NT2/D1 (cell line): ENCODE results near the gene TRMT10C.

Experiments
- DNase-seq: peaks from one replicate; pipeline ENCODE4 v3.0.0-alpha.2; 2011; ENCODE audit warnings: low read depth, low spot score
- H3K27me3 ChIP-seq: 2 replicates; pipeline ENCODE4 v1.6.0; 2011; ENCODE audit warnings: mild to moderate bottlenecking; ENCODE audit not compliant: insufficient read length, insufficient read depth
- H3K36me3 ChIP-seq: 2 replicates; pipeline ENCODE4 v1.6.1; 2011; ENCODE audit warnings: mild to moderate bottlenecking, low read length, mixed read lengths; ENCODE audit not compliant: insufficient read depth, insufficient read length
- H3K4me1 ChIP-seq: 2 replicates; pipeline ENCODE4 v1.5.1; 2011; ENCODE audit not compliant: insufficient read depth, insufficient read length
- H3K4me3 ChIP-seq: 2 replicates; pipeline ENCODE4 v1.5.1; 2011; ENCODE audit warnings: low read depth; ENCODE audit not compliant: insufficient read length
- H3K9ac ChIP-seq: 2 replicates; pipeline ENCODE4 v1.6.0; 2011; ENCODE audit warnings: low read depth; ENCODE audit not compliant: insufficient read length
- H3K9me3 ChIP-seq: 2 replicates; pipeline ENCODE4 v1.5.1; 2011; ENCODE audit warnings: mild to moderate bottlenecking, low read length; ENCODE audit not compliant: insufficient read depth
- SUZ12 ChIP-seq: IDR thresholded peaks from 2 replicates; pipeline ENCODE4 v1.6.1; 2011; ENCODE audit not compliant: insufficient read length, insufficient read depth; ENCODE audit errors: extremely low read depth
- YY1 ChIP-seq: IDR thresholded peaks from 2 replicates; pipeline ENCODE4 v1.6.1; 2011; ENCODE audit not compliant: insufficient read length, insufficient read depth
- ZNF274 ChIP-seq: IDR thresholded peaks from 2 replicates; pipeline ENCODE4 v1.6.1; 2011; ENCODE audit warnings: mild to moderate bottlenecking, low read depth, low read length

Gene TRMT10C

DNA sequence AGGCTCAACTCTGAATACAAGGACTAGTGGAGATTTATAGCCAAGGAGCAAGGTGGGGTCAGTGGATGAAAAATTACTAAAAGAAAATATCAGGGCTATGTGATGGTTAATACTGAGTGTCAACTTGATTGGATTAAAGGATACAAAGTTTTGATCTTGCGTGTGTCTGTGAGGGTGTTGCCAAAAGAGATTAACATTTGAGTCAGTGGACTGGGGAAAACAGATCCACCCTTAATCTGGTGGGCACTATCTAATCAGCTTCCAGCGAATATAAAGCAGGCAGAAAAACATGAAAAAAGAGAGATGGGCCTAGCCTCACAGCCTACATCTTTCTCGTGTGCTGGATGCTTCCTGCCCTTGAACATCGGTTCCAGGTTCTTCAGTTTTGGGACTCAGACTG is 34.2 kb upstream of the TRMT10C start:
- no peak overlapping the region for H3K4me3 ChIP-seq
- peaks cover 3% of the 10 kb centered on the region for H3K4me1 ChIP-seq
- H3K9ac ChIP-seq: no peak overlapping the region
- TF ChIP-seq YY1: no peak
- no peak for TF ChIP-seq SUZ12
- no peak for TF ChIP-seq ZNF274
- no peaks in the 10 kb centered on the region for H3K36me3 ChIP-seq
- no peaks in the 10 kb centered on the region for H3K27me3 ChIP-seq
- peaks cover 56% of the 10 kb centered on the region for H3K9me3 ChIP-seq
- no peak for DNase-seq

- Histone ChIP-seq H3K4me3 (no peak overlapping the region), H3K9ac (no peak overlapping the region), H3K36me3 (no peaks in the 10 kb centered on the region), H3K27me3 (no peaks in the 10 kb centered on the region), H3K4me1 (peaks cover 3% of the 10 kb centered on the region), H3K9me3 (peaks cover 56% of the 10 kb centered on the region)
- TF ChIP-seq SUZ12 (no peak), ZNF274 (no peak), YY1 (no peak)
- no peak for DNase-seq
Measured at GRCh38 chr3:101527906-101528305, 33.8 kb upstream of the TRMT10C start.

DNA sequence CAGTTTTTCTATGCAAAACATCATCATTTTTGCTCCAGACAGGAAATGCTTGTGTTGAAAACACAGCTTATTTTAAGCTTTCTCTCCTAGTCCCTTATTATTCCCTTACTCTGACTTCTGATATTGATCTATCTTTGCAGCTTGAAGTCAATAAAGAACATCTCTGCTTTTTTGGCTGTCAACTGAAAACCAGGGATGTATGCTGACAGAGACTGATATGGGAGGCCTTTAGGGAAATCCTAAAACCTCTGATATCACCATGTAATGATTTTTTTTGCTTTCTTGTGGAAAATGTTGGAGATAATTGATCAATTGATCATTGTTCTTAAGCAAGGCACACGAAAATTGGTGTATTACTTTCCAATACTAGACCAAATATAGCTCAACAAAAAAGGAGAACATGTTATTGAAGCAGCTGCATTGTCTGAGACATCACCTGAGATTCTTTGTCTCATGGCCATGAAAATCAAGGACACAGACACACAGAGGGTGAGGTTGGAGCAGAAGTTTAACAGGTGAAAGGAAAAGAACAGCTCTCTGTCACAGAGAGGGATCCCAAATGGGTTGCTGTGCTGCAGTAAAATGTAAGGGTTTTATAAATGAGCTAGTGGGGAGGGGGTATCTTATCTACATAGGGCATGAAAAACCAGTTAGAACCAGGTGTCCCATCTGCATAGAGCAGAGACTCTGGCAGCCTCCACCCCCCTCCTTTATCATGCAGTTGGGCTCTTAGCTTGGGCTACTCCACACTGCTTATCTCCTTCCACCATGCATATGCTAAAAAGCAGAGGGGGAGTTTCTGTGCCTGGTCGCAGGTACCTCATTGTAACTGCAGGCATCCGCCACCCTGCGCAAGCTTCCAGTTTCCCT is 31.6 kb upstream of the TRMT10C start:
- no peaks in the 10 kb centered on the region for H3K27me3 ChIP-seq
- TF ChIP-seq SUZ12 (no peak), ZNF274 (no peak), YY1 (no peak)
- peaks cover 3% of the 10 kb centered on the region for H3K4me1 ChIP-seq
- peak; percentile 68 for DNase-seq
- no peak overlapping the region for H3K9ac ChIP-seq
- H3K4me3 ChIP-seq: no peak overlapping the region
- H3K9me3 ChIP-seq: peaks cover 48% of the 10 kb centered on the region
- no peaks in the 10 kb centered on the region for H3K36me3 ChIP-seq

DNA sequence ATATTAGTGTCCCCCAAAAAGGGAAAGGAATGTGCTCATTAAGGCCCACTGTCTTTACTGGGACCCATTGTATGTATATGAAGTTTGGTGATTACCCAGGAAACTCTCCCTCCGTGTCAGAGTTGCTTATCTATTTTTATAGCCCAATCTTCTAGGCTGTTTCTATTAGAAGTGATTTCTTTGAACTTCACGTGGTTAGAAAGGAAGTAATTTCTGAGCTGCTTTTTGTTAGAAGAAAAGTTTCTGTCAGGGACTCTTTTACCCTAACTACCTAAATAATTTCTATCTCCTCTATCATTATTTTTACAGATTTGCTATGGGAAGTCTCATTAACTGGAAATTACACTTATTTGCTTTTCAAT is 31.0 kb upstream of the TRMT10C start:
- no peaks in the 10 kb centered on the region for H3K27me3 ChIP-seq
- no peak overlapping the region for H3K4me3 ChIP-seq
- H3K9ac ChIP-seq: no peak overlapping the region
- no peak for TF ChIP-seq SUZ12
- TF ChIP-seq YY1: no peak
- TF ChIP-seq ZNF274: no peak
- peaks cover 2% of the 10 kb centered on the region for H3K4me1 ChIP-seq
- DNase-seq: no peak
- H3K9me3 ChIP-seq: peaks cover 42% of the 10 kb centered on the region
- no peaks in the 10 kb centered on the region for H3K36me3 ChIP-seq

GRCh38 chr3:101531473-101532086 is 30.1 kb upstream of the TRMT10C start:
- H3K27me3 ChIP-seq: no peaks in the 10 kb centered on the region
- peaks cover 33% of the 10 kb centered on the region for H3K9me3 ChIP-seq
- TF ChIP-seq YY1: no peak
- no peak for TF ChIP-seq ZNF274
- no peak for TF ChIP-seq SUZ12
- H3K4me3 ChIP-seq: no peak overlapping the region
- no peaks in the 10 kb centered on the region for H3K4me1 ChIP-seq
- no peaks in the 10 kb centered on the region for H3K36me3 ChIP-seq
- no peak for DNase-seq
- H3K9ac ChIP-seq: no peak overlapping the region

GRCh38 chr3:101532783-101533602 is 28.7 kb upstream of the TRMT10C start:
- no peak for DNase-seq

DNA sequence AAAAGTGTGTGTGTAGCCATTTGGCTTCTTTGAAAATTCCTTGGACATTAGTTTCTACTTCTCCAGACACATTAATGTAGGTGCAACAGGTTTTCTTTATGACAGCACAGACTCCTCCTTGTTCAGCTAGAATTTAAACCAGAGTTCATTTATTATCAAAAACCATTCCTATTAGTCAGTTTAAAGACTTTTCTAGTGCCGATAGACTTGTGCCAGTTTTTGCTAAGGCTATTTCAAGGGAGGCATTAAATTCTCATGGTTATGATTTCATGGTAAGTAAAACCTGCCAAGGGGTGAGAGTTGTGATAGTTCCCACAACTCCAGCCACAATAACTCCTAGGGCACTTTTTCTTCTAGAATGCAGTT is 28.1 kb upstream of the TRMT10C start:
- DNase-seq: no peak
- Histone ChIP-seq H3K4me3 (no peak overlapping the region), H3K9ac (no peak overlapping the region), H3K9me3 (peaks cover 23% of the 10 kb centered on the region), H3K4me1 (no peaks in the 10 kb centered on the region), H3K27me3 (no peaks in the 10 kb centered on the region), H3K36me3 (no peaks in the 10 kb centered on the region)
- TF ChIP-seq YY1: no peak
- TF ChIP-seq ZNF274: no peak
- no peak for TF ChIP-seq SUZ12

More at GRCh38 chr3:101532783-101533602, 28.7 kb upstream of the TRMT10C start:
- Histone ChIP-seq H3K36me3 (no peaks in the 10 kb centered on the region), H3K4me3 (no peak overlapping the region), H3K9ac (no peak overlapping the region), H3K9me3 (peaks cover 25% of the 10 kb centered on the region), H3K27me3 (no peaks in the 10 kb centered on the region), H3K4me1 (no peaks in the 10 kb centered on the region)
- no peak for TF ChIP-seq SUZ12
- no peak for TF ChIP-seq YY1
- TF ChIP-seq ZNF274: no peak
